ENCODE results near the gene ENTREP1.
A peak's percentile ranks its signal among the peaks of the same experiment; 100 is the strongest.

Gene ENTREP1

GRCh38 chr9:69322256-69322655, 2.8 kb upstream of the ENTREP1 start:
- no peak for DNase-seq (ENCODE audit: low read depth)

GRCh38 chr9:69323861-69324260, 1.2 kb upstream of the ENTREP1 start:
- DNase-seq (ENCODE audit: low read depth): peak; percentile 3

GRCh38 chr9:69325409-69326212, 596 bp downstream of the ENTREP1 start:
- no peak for DNase-seq (ENCODE audit: low read depth)

- DNase-seq (ENCODE audit: low read depth): no peak
Observed at GRCh38 chr9:69326261-69326660, 1.2 kb downstream of the ENTREP1 start.

GRCh38 chr9:69330580-69330979, 5.6 kb downstream of the ENTREP1 start:
- no peak for DNase-seq (ENCODE audit: low read depth)

GRCh38 chr9:69331444-69331843, 6.4 kb downstream of the ENTREP1 start:
- DNase-seq (ENCODE audit: low read depth): no peak

GRCh38 chr9:69332067-69332685, 7.2 kb downstream of the ENTREP1 start:
- DNase-seq (ENCODE audit: low read depth): no peak

GRCh38 chr9:69333716-69334115, 8.7 kb downstream of the ENTREP1 start:
- no peak for DNase-seq (ENCODE audit: low read depth)

- no peak for DNase-seq (ENCODE audit: low read depth)
Observed at GRCh38 chr9:69334317-69334716, 9.3 kb downstream of the ENTREP1 start.

GRCh38 chr9:69339620-69340019, 14.6 kb downstream of the ENTREP1 start:
- DNase-seq (ENCODE audit: low read depth): no peak

- no peak for DNase-seq (ENCODE audit: low read depth)
Observed at GRCh38 chr9:69340631-69341030, 15.6 kb downstream of the ENTREP1 start.

- no peak for DNase-seq (ENCODE audit: low read depth)
Observed at GRCh38 chr9:69342769-69343168, 17.8 kb downstream of the ENTREP1 start.

- DNase-seq (ENCODE audit: low read depth): no peak
Observed at GRCh38 chr9:69344459-69344858, 19.4 kb downstream of the ENTREP1 start.

GRCh38 chr9:69346596-69347390, 21.8 kb downstream of the ENTREP1 start:
- no peak for DNase-seq (ENCODE audit: low read depth)

GRCh38 chr9:69347607-69348006, 22.6 kb downstream of the ENTREP1 start:
- DNase-seq (ENCODE audit: low read depth): no peak

- DNase-seq (ENCODE audit: low read depth): no peak
Observed at GRCh38 chr9:69351227-69351626, 26.2 kb downstream of the ENTREP1 start.

GRCh38 chr9:69355232-69355631, 30.2 kb downstream of the ENTREP1 start:
- DNase-seq (ENCODE audit: low read depth): no peak

- DNase-seq (ENCODE audit: low read depth): no peak
Observed at GRCh38 chr9:69357030-69357775, 32.2 kb downstream of the ENTREP1 start.

- DNase-seq (ENCODE audit: low read depth): no peak
Observed at GRCh38 chr9:69357821-69358220, 32.8 kb downstream of the ENTREP1 start.

- no peak for DNase-seq (ENCODE audit: low read depth)
Observed at GRCh38 chr9:69363191-69363590, 38.2 kb downstream of the ENTREP1 start.

- DNase-seq (ENCODE audit: low read depth): no peak
Observed at GRCh38 chr9:69364510-69365150, 39.6 kb downstream of the ENTREP1 start.

- DNase-seq (ENCODE audit: low read depth): no peak
Observed at GRCh38 chr9:69370430-69370829, 45.4 kb downstream of the ENTREP1 start.

Data from amniotic epithelial cell (primary cell).